ENCODE measurements around the gene ZNF521.
"Not testable (repeated sequence)": the region's sequence is repeated elsewhere in the genome, so short reads cannot be mapped to it uniquely, and the experiment has no call there.

Gene ZNF521

DNA sequence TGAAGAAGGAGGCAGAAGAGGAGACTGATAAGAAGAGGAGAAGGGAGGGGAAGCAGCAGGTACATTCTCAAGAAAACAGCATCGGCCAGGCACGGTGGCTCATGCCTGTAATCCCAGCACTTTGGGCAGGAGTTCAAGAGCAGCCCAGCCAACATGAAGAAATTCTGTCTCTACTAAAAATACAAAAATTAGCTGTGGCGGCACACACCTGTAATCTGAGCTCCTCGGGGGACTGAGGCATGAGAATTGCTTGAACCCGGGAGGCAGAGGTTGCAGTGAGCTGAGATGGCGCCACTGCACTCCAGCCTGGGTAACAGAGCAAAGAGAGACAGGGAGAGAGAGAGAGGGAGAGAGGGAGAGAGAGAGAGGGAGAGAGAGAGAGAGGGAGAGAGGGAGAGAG, 318.8 kb downstream of the ZNF521 start:
- not testable (repeated sequence) for DNase-seq (ENCODE audit: low read depth in 2 of 2)

- DNase-seq (ENCODE audit: low read depth in 2 of 2) = no peak
Measured at GRCh38 chr18:25029802-25030201, 322.2 kb downstream of the ZNF521 start.

DNA sequence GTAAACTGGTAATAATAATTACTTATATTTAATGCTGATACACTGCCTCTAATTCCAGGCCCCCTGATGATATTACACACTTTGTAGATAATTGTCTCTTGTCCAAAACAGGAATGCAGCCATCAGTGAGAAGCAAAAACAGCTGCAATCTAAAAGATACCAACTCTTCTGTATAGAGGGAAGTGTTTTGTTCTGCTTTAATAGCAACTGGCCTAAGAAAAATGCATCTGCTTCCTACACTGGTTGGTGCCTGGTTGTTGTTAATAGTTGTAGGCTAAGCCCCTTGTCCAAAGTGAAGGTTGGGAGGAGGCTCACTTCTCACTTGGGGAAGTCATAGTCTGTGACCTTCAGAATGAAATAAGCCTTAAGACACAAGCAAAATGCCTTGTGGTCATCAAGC, 332.0 kb downstream of the ZNF521 start:
- DNase-seq (ENCODE audit: low read depth in 2 of 2) = no peak

- DNase-seq (ENCODE audit: low read depth in 2 of 2) = no peak
Measured at GRCh38 chr18:25019086-25019860, 332.7 kb downstream of the ZNF521 start.

DNA sequence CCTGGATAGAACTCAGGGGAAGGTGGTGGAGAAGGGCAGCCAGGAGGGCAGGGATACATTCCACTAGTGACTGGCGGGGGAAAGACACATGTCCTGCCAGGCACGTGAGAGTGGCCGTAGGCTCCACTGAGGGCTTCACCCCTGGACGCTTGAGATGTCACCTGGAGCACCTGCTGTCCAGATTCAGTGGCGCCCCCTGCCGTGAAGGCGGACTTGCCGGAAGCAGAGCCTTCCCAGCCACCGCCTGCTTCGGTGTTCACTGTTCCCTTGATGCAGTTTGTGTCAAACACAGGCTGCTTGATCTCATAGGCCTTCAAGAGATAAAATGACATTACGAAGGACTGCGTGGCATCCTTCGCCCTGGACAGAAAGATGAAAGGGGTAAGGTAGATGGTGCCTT, 335.3 kb downstream of the ZNF521 start:
- DNase-seq (ENCODE audit: low read depth in 2 of 2) = no peak

- DNase-seq (ENCODE audit: low read depth in 2 of 2) = no peak
Measured at GRCh38 chr18:25016181-25016580, 335.8 kb downstream of the ZNF521 start.

All from stimulated activated CD8-positive, alpha-beta memory T cell treated with anti-CD3 and anti-CD28 coated beads, Interleukin-7, amount 100 ng/mL, for 1 hour (primary cell).